CD4-positive, CD25-positive, alpha-beta regulatory T cell (primary cell): ENCODE measurements around the gene NCOR2. TPM values are rescaled to one million over a fixed set of nuclear protein-coding genes. Genes with fewer than 3 reads are reported as not detected.

Experiments
- ATAC-seq, 2 donors: fragments of 150-1000 bp; cut with Tn5 transposase; one replicate each; pipeline ENCODE4 v1.10.0; 2021; ENCODE audit warnings: low read depth in 2 of 2, moderate number of reproducible peaks in 2 of 2, moderate library complexity in 1 of 2
- DNase-seq, 3 donors: peaks; one replicate each; pipeline versions ENCODE4 v3.0.0 to v3.0.0-alpha.2; 2012 to 2022; ENCODE audit warnings: mixed read lengths in 1 of 3
- H3K27ac ChIP-seq: one replicate; pipeline ENCODE4 v1.7.0; 2013; ENCODE audit warnings: mild to moderate bottlenecking, low read length; ENCODE audit not compliant: insufficient read depth, poor library complexity, severe bottlenecking
- H3K27me3 ChIP-seq: one replicate; pipeline ENCODE4 v1.7.0; 2013; ENCODE audit warnings: low read length; ENCODE audit not compliant: control insufficient read depth, insufficient read depth
- H3K36me3 ChIP-seq: one replicate; pipeline ENCODE4 v1.7.0; 2013; ENCODE audit warnings: mild to moderate bottlenecking, low read length, moderate library complexity; ENCODE audit not compliant: control insufficient read depth, insufficient read depth
- H3K4me1 ChIP-seq: 2 replicates; pipeline ENCODE4 v1.7.0; 2013; ENCODE audit warnings: mild to moderate bottlenecking, low read length; ENCODE audit not compliant: insufficient read depth, control insufficient read depth, poor library complexity, severe bottlenecking
- H3K4me3 ChIP-seq: one replicate; pipeline ENCODE4 v1.7.0; 2013; ENCODE audit warnings: low read depth, mild to moderate bottlenecking, low read length, moderate library complexity
- H3K9me3 ChIP-seq, 2 experiments: 1 replicate in 1 of 2; 2 replicates in 1 of 2; pipeline ENCODE4 v1.7.0; 2013; ENCODE audit warnings: low read length in 2 of 2, mild to moderate bottlenecking in 1 of 2, moderate library complexity in 1 of 2; ENCODE audit not compliant: control insufficient read depth in 2 of 2
- H3K27ac Mint-ChIP-seq, 3 donors: one replicate each; pipeline ENCODE4 v1.8.0; 2020 to 2022; ENCODE audit warnings: mild to moderate bottlenecking in 3 of 3, mixed read lengths in 3 of 3, moderate library complexity in 2 of 3
- H3K27me3 Mint-ChIP-seq: one replicate; pipeline ENCODE4 v1.8.0; 2022; ENCODE audit warnings: mild to moderate bottlenecking, mixed read lengths
- H3K36me3 Mint-ChIP-seq: one replicate; pipeline ENCODE4 v1.8.0; 2020; ENCODE audit warnings: mixed read lengths
- H3K4me1 Mint-ChIP-seq, 4 donors: one replicate each; pipeline ENCODE4 v1.8.0; 2020 to 2022; ENCODE audit warnings: mixed read lengths in 4 of 4, mild to moderate bottlenecking in 1 of 4
- H3K4me3 Mint-ChIP-seq, 4 donors: one replicate each; pipeline ENCODE4 v1.8.0; 2020 to 2022; ENCODE audit warnings: mild to moderate bottlenecking in 4 of 4, mixed read lengths in 4 of 4, moderate library complexity in 3 of 4
- H3K9me3 Mint-ChIP-seq, 7 donors: one replicate each; pipeline ENCODE4 v1.8.0; 2020 to 2022; ENCODE audit warnings: mixed read lengths in 7 of 7, mild to moderate bottlenecking in 3 of 7, moderate library complexity in 2 of 7
- polyA plus RNA-seq, 4 donors: library from polyadenylated mRNA; unstranded; fragments of 300-500 nt; fragmentation: Illumina TruSeq; gene quantifications; one replicate each; pipeline ENCODE4 v1.2.3, GENCODE V29; 2021
- total RNA-seq: library from RNA; stranded (reverse); gene quantifications from one replicate; pipeline ENCODE4 v1.2.3, GENCODE V29; 2022

Gene NCOR2
- total and polyA plus RNA-seq, 5 donors from 2014 or later: 2.0 to 134 (median 2.5) TPM

DNA sequence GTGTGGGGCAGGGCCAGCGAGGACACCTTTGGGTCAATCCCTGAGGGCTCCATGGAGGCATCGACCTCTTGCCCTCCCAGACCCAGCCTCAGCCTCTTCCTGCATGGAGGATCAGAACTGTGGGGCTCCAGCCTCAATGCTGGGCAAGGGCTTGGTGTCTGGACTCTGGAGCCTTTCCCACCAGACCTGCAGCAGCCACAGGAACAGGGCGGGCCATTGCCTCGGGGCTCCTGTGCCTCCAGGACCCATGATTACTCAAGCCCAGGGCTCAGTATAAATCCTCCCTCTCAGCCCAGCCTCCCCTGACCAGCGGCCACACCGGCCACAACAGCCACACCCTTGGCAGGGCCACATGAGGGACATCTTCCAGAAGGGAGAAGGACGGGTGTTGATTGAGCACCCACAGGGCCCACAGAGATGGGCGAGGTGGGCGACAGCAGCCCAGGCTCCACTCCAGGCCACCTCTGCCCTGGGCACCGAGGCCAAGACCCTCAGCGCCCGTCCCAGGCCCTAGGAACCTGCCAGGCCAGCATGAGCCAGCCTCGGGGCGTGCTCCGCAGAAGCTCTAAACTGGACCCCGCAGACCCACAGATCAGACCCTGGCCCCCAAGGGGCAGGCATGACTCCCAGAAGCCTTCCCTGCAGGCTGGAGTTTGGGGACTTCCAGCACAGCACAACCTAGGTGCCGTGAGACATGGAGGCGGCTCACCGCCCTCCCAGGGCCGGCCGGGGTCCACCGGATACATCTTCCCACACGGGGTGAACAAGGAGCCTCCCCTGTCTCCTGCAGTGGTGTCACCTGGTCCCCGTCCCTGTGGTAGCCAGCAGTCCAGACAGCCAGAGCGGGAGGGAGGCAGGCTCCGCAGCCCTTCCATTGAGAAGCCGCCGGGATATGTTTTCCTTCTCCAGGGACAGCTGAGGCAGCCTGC lies 25.1 kb downstream of the NCOR2 start:
- H3K36me3 ChIP-seq: no peaks in the 10 kb centered on the region
- no peak overlapping the region for H3K4me3 ChIP-seq
- H3K36me3 Mint-ChIP-seq: no peaks in the 10 kb centered on the region
- H3K4me1 Mint-ChIP-seq: peaks cover 0 to 68% (median 27%) of the 10 kb centered on the region in 4 donors
- H3K27me3 Mint-ChIP-seq: no peaks in the 10 kb centered on the region
- H3K27ac Mint-ChIP-seq: peak overlapping the region in 1 of 3 donors; percentile 38
- H3K27me3 ChIP-seq: no peaks in the 10 kb centered on the region
- no peak for ATAC-seq
- no peaks in the 10 kb centered on the region for H3K9me3 Mint-ChIP-seq
- no peak overlapping the region for H3K27ac ChIP-seq
- no peak for DNase-seq
- no peak overlapping the region for H3K4me3 Mint-ChIP-seq
- H3K4me1 ChIP-seq: peaks cover 53% of the 10 kb centered on the region
- no peaks in the 10 kb centered on the region for H3K9me3 ChIP-seq

DNA sequence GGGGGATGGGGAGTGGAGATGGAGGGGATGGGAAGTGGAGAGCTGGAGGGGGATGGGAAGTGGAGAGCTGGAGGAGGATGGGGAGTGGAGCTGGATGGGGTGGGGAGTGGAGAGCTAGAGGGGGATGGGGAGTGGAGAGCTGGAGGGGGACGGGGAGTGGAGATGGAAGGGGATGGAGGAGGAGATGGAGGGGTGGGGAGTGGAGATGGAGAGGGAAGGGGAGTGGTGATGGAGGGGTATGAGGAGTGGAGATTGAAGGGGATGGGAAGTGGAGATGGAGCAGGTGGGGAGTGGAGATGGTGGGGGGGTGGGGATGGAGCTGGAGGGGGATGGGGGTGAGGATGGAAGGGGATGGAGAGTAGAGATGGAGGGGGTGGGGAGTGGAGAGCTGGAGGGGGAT lies 26.1 kb downstream of the NCOR2 start:
- DNase-seq (no peak), ATAC-seq (no peak)
- Mint-ChIP-seq H3K4me1 (peaks cover 0 to 69% (median 25%) of the 10 kb centered on the region in 4 donors), H3K9me3 (no peaks in the 10 kb centered on the region), H3K27me3 (no peaks in the 10 kb centered on the region), H3K36me3 (peaks cover 4% of the 10 kb centered on the region), H3K27ac (no peak overlapping the region), H3K4me3 (no peak overlapping the region)
- H3K4me1 ChIP-seq: peaks cover 46% of the 10 kb centered on the region
- H3K9me3 ChIP-seq: no peaks in the 10 kb centered on the region
- H3K27ac ChIP-seq: no peak overlapping the region
- H3K4me3 ChIP-seq: no peak overlapping the region
- no peaks in the 10 kb centered on the region for H3K36me3 ChIP-seq
- no peaks in the 10 kb centered on the region for H3K27me3 ChIP-seq

DNA sequence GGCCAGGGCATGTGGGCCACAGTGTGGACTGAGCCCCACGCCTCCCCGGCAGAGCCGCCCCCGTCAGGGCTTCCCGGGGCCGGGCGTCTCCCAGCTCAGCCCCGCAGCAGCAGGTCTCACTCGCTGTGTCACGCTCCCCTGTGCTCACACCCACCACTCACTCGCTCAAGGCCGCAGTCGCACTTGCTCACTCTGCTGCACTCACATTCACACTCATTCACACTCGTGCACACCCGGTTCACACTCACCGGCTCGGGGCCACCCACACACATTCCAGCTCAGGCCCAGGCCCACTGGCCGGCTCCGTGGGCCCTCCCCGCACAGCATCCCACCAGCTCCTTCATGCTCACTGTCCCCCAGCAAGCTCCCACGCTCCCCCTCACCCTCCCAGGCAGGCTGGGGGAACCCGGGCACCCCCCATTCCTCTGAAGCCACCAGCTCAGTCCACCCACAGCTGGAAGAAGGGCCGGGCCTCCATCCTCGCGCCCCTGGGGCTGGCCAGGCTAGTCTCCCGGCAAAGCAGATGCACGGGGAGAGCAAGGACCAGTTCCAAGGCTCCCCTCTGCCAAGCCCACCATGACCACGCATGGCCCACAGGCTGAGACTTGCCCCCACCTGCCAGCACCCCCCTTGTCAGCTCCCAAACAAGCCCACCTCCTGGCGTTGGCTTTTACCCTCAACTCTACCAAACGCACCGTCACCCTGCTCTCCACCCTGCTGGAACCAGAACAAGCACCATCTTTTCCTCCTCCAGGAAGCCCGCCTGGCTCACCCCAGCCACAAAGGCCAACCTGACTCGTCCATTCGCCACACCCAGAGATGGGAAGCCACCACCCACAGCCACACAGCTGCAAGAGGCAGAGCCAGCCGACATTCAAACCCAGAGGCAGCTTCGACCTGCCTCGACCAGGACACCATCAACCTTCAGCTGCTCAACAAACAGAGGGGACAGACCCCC lies 28.0 kb downstream of the NCOR2 start:
- Mint-ChIP-seq H3K9me3 (no peaks in the 10 kb centered on the region), H3K27ac (peak overlapping the region in 2 of 3 donors; percentile 55 to 62), H3K4me3 (no peak overlapping the region), H3K4me1 (peaks cover 0 to 55% (median 15%) of the 10 kb centered on the region in 4 donors), H3K27me3 (no peaks in the 10 kb centered on the region), H3K36me3 (peaks cover 4% of the 10 kb centered on the region)
- H3K4me3 ChIP-seq: no peak overlapping the region
- H3K9me3 ChIP-seq: no peaks in the 10 kb centered on the region
- no peaks in the 10 kb centered on the region for H3K36me3 ChIP-seq
- no peak overlapping the region for H3K27ac ChIP-seq
- H3K27me3 ChIP-seq: no peaks in the 10 kb centered on the region
- DNase-seq (no peak), ATAC-seq (no peak)
- H3K4me1 ChIP-seq: peaks cover 27% of the 10 kb centered on the region

DNA sequence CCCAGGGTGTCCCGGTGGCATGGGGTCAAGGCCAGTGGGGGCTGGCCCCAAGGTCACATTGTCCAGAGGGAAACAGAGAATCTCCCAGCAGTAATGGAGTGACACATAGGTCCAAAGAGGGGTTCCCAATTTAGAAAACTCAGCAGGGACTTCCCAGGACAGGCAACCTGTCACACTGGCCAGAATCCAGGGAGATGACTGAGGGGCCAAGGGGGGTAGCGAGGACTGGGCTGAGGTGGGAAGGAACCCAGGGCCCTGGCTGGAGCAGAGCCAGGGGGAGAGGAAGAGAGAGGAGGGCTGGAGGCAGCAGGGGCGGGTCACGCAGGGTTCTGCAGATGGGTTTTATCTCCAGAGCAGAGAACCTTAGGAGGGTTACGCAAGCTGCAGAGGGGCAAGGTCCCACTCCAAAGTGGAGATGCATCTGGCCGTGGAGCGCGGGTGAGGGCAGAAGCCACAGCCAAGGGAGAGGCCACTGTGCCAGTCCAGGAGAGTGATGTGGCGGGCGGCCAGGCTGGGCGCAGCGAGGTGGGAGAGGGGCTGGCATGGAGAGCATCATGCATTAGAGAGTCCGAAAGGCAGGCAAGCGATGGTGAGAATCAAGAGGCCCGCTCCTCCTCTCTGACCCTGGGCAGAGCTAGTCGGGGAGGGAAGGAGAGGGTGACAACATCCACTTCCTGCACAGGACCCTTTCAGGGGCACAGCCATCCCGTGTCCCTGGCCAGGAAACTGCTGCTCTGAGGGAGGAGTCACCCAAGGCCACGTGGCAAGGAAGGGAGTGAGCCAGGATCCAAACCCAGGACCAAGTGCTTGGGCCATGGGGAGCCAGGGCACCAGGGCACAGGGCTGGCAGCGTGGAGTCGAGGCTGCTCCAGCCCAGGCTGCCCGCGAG lies 29.0 kb downstream of the NCOR2 start:
- Histone ChIP-seq H3K36me3 (no peaks in the 10 kb centered on the region), H3K4me3 (no peak overlapping the region), H3K27ac (no peak overlapping the region), H3K4me1 (peaks cover 18% of the 10 kb centered on the region), H3K9me3 (no peaks in the 10 kb centered on the region), H3K27me3 (no peaks in the 10 kb centered on the region)
- ATAC-seq (no peak), DNase-seq (no peak)
- H3K27me3 Mint-ChIP-seq: no peaks in the 10 kb centered on the region
- H3K4me1 Mint-ChIP-seq: peaks cover 0 to 49% (median 14%) of the 10 kb centered on the region in 4 donors
- H3K27ac Mint-ChIP-seq: no peak overlapping the region
- peaks cover 4% of the 10 kb centered on the region for H3K36me3 Mint-ChIP-seq
- H3K4me3 Mint-ChIP-seq: no peak overlapping the region
- no peaks in the 10 kb centered on the region for H3K9me3 Mint-ChIP-seq

DNA sequence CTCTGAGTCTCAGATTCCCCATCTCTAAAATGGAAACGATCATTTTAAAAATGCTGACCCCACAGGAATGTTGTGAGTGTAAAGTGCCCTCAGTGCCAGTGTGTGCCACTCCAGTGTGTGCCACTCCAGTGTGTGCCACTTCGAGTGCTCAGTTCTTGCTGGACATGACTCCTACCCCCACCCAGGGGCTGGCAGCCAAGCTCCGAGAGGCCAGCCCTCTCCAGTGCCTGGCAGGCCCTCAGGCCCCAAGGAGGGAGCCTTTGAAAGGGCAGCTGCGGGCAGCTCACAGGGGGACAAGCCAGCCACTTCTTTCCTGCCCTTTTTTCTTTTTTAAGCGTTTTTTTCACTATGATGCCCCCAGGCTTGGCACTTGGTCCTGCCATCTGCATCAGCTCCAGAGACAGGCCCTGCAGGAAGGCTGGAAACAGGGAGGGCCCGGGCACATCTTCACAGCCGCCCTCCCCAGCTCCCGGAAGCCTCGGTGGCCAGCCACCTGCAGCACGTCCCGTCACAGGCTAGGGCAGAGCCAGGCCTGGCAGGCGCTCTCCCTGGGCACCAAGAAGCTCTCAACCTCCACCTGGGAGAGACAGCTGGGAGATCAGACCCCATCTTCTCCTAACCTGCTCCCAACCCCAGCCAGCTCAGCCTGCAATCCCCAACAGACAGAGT lies 29.8 kb downstream of the NCOR2 start:
- Histone ChIP-seq H3K36me3 (no peaks in the 10 kb centered on the region), H3K27ac (no peak overlapping the region), H3K4me3 (no peak overlapping the region), H3K4me1 (peaks cover 12% of the 10 kb centered on the region), H3K27me3 (no peaks in the 10 kb centered on the region), H3K9me3 (no peaks in the 10 kb centered on the region)
- ATAC-seq (no peak), DNase-seq (no peak)
- H3K36me3 Mint-ChIP-seq: peaks cover 4% of the 10 kb centered on the region
- peak overlapping the region in 1 of 3 donors; percentile 31 for H3K27ac Mint-ChIP-seq
- peaks cover 0 to 48% (median 10%) of the 10 kb centered on the region in 4 donors for H3K4me1 Mint-ChIP-seq
- no peaks in the 10 kb centered on the region for H3K27me3 Mint-ChIP-seq
- H3K4me3 Mint-ChIP-seq: no peak overlapping the region
- no peaks in the 10 kb centered on the region for H3K9me3 Mint-ChIP-seq

DNA sequence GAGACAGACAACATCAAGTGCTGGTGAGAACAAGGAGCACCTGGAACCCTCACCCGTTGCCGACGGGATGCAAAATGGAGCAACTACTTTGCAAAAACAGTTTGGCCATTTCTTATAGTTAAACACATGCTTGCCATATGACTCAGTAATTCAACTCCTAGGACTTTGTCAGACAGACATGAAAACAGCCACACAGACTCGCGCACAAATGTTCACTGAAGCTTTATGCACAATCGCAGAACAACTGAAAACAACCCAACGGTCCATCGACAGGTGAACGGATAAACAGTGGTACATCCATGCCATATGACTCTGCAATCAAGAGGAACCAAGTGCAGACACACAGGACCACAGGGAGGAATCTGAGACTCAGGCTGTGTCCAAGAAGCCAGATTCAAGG lies 30.8 kb downstream of the NCOR2 start:
- Histone ChIP-seq H3K4me3 (no peak overlapping the region), H3K36me3 (no peaks in the 10 kb centered on the region), H3K9me3 (no peaks in the 10 kb centered on the region), H3K4me1 (peaks cover 6% of the 10 kb centered on the region), H3K27ac (no peak overlapping the region), H3K27me3 (no peaks in the 10 kb centered on the region)
- H3K36me3 Mint-ChIP-seq: peaks cover 4% of the 10 kb centered on the region
- H3K4me1 Mint-ChIP-seq: peaks cover 0 to 40% (median 10%) of the 10 kb centered on the region in 4 donors
- DNase-seq (no peak), ATAC-seq (no peak)
- no peaks in the 10 kb centered on the region for H3K9me3 Mint-ChIP-seq
- peak overlapping the region in 1 of 3 donors; percentile 64 for H3K27ac Mint-ChIP-seq
- H3K27me3 Mint-ChIP-seq: no peaks in the 10 kb centered on the region
- no peak overlapping the region for H3K4me3 Mint-ChIP-seq
